ENCODE measurements around the gene RC3H1.

DNA sequence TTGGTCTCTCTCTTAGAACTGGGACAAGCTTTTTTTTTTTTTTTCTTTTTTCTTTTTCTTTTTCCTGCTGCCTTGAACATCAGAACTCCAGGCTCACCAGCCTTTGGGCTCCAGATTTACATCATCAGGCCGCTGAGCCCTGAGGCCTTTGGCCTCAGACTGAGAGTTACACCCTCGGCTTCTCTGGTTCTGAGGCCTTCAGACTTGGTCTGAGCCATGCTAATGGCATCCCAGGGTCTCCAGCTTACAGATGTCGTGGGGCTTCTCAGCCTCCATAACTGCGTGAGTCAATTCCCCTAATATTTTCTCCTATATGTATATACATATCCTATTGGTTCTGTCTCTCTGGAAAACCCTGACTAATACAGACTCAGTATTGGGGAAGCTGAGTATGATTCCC lies 36.5 kb upstream of the RC3H1 start:
- TF ChIP-seq, protein P1, sequence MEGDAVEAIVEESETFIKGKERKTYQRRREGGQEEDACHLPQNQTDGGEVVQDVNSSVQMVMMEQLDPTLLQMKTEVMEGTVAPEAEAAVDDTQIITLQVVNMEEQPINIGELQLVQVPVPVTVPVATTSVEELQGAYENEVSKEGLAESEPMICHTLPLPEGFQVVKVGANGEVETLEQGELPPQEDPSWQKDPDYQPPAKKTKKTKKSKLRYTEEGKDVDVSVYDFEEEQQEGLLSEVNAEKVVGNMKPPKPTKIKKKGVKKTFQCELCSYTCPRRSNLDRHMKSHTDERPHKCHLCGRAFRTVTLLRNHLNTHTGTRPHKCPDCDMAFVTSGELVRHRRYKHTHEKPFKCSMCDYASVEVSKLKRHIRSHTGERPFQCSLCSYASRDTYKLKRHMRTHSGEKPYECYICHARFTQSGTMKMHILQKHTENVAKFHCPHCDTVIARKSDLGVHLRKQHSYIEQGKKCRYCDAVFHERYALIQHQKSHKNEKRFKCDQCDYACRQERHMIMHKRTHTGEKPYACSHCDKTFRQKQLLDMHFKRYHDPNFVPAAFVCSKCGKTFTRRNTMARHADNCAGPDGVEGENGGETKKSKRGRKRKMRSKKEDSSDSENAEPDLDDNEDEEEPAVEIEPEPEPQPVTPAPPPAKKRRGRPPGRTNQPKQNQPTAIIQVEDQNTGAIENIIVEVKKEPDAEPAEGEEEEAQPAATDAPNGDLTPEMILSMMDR (conservative IDR thresholded peaks at IDR 0.05 in 1 of 2, IDR thresholded peaks at IDR 0.05 in 1 of 2; ENCODE audit: extremely low read depth in 1 of 2, insufficient read depth in 1 of 2, low read depth in 1 of 2, low read length in 2 of 2): no peak
- no peak for TF ChIP-seq EZH2 (IDR thresholded peaks at IDR 0.05; ENCODE audit: borderline replicate concordance, low read length)

All from mammary epithelial cell (primary cell).